Measurements from ENCODE around the gene RNF207.

RNF207 gene

DNA sequence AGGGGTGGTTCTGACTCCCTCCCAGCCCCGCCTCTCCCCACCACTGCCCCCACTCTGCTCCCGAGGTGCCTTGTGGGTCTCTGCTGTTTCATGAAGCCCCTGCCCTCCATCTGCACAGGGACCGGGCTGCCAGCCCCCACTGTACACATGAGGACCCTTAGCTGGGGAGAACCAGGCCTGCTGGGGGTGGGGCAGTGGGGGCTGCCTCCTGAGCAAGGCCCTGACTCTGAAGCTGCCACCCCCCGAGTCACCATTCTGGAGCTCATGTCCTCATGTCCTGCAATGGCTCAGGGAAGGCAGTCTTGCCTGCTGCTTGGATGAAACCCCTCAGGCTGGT is 46.4 kb downstream of the RNF207 start:
- DNase-seq: no peak

DNA sequence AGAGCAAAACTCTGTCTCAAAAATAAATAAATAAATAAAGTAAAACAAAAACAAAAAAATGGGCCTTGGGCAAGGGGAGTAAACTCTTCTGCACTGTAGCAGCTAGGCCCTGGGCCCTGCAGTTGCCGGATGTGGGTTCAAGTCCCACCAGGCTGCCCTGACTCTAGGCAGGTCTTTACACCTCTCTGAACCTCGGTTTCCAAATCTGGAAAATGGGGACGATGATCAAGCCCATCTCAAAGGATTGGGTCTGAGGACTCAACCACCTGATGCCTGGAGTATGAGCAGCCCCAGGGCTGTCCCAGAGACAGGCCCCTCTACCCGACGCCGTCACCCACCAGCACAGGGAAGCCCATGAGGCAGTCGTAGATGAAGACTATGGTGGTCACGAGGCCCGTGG is 47.5 kb downstream of the RNF207 start:
- no peak for DNase-seq

DNA sequence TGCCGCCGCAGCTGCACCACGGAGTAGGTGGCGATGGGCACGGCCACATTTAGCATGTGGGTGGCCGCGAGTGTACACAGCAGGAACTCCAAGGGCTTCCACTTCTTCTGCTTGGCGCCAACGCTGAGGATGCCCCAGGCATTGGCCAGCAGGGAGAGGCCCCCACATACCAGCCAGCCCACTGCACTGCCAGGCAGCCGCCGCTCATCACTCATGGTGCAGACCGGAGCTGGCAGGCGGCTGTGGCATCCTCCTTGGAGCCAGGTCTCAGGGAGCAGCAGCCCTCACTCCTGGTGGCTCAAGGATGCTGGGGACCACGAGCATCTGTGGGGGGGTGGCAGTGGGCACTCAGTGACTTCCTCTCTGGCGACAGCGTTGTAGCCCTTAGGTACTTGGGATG is 48.8 kb downstream of the RNF207 start:
- no peak for DNase-seq

DNA sequence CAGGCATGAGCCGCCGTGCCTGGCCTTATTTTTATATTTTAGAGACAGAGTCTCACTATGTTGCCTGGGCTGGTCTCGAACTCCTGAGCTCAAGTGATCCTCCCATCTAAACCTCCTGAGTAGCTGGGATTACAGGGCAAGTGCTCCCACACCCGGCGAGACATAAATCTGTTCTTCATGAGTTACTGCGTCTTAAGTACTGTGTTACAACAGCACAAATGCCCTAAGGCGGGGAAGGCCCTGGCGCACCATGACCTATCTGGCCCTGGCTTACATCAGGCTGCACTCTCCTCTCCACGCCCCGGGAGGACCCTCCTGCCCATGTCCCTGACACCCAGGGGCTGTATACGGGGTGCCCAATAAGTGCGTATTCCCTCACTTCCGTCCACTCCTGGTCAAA is 50.7 kb downstream of the RNF207 start:
- DNase-seq: no peak

DNA sequence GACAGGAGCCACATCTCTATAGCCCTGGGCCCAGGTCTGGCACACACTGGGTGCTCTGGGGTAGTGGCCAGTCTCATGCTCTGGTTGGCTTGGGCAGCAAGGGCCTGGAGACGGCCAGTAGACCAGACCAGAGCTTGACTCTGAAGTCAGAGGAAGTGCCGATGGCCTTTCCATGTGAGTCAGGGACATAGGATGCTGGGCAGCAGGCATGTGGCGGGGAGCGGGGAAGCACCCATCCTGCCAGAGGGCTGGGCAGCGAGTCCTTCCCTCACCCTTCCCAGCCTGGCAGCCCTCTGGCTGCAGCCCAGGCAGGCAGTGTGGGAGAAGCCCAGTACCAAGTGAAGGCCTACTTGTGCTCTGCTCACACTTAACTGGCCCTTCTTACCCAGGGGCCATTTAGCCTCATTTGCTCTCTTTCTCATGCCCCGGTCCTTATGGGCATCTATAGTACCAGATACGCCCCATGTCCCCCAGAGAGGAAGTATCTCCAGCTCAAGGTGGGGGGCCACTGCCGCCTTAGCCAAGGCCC is 51.7 kb downstream of the RNF207 start:
- no peak for DNase-seq

DNA sequence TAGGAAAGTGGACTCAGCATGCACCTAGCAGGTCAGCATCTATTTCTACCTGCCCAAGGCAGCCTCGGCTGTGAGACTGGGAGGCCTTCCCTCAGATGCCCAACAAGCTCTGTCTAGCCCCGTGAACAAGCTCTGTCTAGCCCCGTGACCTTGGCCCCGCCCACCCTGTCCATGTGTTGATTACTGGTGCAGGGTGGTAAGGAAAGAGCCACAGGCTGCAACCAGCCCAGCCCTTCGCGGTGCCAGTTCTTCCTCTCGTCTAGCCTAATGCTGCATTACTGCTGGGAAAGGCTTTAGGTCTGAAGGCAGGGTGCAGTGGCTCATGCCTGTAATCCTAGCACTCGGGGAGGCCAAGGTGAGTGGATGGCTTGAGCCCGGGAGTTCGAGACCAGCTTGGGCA is 52.8 kb downstream of the RNF207 start:
- DNase-seq: no peak

DNA sequence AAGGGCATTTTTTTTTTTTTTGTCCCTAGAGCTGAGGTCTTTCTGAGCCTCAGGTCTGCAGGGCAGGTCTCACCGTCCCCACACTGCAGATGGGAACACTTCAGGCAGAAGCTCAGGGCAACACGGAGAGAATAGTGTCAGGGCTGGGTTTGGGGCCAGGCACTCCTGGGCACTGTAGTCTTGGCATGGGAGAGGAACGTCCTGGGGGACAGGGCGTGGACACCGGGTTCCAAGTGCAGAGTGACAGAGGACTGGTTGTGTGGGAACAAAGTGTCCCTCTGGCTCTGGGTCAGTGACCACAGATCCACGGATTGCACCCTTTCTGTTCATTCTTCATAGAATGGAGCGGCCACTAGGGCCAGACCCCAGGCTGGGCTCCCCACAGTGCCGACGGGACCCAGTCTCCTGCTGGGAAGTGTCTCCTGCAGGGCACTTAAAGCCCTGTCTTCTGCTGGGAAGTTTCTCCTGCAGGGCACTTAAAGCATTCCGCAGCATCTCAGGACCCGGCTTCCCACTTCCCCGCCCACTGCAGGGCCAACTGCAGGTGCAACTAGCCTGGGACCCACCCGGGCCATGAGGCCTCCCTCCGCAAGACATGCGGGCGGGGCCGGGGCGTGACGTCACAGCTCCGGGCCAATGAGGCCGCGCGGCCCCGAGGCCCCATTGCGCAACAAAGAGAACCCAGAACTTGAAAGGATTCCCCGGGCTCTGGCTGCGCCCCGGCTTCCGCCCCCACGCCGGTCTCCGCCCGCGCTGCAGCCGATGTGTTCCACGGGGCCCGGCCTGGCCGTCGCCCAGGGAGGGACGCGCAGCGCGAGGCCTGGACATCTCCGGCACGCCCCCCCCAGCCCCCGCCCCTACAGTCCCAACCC is 53.8 kb downstream of the RNF207 start:
- DNase-seq: peak; percentile 65

DNA sequence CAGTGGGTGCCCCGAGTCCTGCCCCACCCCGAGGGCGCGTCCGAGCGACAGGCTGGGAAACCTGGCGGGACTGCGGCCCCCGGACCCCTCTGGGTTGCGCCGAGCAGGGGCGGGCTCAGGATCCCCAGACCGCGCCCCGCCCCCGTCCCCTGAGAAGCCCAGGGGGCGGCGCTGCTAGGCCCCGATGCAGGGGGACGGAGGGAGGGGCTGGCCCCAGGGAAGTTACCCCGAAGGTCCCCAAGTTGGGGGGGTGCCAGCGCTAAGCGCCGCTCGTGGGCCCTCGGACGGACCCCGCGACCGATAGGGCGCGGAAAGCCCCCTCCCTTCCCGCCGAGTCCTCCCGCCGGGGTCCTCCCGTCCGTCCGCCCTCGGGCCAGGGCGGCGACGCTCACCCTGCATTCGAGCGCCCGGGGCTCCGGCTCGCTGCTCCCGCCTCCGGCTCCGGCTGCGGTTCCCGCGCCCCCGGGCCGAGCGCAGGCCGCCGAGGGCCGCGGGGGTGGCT is 54.6 kb downstream of the RNF207 start:
- no peak for DNase-seq

DNA sequence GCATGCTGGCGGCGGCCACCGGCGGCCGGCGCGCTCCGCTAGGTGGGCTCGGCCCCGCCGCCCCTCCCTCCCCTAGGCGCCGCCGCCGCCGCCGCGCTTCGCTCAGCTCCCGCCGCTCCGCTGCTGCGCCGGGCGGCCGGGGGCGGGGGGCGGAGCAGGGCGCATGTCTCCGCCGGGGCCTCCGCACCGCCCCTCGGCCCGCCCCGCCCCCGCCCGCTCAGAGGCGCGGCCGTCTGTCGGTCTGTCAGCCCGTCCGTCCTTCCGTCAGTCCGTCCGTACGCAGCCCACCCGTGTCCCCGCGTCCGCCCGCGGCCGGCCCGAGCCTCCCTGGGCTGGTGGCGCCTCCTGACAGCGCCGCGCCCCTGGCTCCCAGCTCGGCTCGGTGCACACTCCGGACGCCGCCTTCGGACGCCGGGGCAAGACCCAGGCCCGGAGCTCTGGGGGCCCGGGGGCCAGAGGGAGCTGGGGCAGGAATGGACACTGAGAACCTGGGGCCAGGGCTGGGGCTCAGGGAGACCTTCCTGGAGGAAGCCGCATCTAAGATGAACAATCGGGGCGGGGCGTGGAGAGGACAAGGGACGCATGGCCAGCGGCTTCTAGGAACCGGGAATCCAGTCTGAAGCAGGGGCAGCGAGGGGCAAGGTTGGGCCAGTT is 55.2 kb downstream of the RNF207 start, which contains the start of gene GPR153:
TSS of gene GPR153 (minus strand) at position 138 of the 654 bp plus-strand sequence. CDS start 6,193 bp downstream, outside the sequence.
- DNase-seq: peak; percentile 29

DNA sequence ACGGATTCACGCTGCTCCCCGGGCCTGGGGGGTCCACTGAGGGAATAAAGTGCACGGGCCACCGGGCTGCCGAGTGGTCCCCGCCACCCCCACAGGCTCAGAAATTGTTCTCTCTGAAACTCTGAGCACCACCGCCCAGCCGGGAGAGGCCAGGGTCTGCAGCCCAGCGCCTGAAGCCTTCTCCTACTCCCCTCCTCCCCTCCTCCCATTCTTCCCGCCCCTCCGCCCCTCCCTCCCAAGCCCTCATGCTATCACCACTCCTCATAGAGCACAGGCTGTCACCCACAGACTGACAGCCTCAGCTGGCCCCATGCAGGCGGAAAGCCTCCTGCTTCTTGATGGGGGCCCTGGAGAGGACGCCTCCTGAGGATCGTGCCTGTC is 55.7 kb downstream of the RNF207 start:
- DNase-seq: no peak

DNA sequence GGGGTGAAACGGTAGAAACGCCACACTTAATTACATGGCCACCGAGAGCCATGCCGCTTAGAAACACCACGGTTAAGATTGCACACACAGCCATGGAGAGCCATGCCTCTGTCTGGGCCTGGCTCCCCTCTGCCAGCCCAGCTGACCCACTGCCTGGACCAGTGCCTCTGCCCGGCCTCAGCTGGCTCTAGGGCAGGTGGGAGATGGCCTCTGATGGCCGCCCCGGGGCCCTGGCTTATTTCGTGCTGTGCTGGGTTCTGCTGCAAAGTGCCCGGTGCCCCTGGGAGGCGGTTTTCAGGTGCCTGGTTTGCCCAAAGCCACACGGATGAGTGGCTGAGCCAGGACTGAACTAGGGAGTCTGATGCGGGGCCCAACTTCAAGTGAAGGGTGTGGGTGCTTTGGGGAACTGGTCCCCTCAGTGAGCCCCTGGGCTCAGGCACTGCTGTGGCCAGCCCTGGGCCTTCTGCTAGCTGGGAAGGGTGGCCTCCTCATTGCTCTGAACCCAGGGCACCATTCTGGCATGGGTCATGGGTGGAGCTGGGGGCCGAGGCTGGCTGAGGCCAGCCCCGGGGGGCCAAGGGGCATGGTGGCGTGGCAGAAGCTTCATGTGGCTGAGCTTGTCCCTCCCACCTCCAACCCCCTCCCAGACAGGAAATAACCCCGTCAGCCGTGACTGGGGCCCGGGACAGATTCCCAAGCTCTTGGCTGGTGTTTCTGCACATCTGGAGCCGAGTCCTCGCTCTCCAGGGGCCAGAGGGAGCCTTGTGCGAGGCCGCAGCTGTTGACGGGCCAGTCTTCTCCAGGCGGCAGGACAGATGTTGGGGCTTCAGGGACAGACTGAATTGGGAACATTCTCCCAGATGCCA is 56.9 kb downstream of the RNF207 start:
- no peak for DNase-seq

DNA sequence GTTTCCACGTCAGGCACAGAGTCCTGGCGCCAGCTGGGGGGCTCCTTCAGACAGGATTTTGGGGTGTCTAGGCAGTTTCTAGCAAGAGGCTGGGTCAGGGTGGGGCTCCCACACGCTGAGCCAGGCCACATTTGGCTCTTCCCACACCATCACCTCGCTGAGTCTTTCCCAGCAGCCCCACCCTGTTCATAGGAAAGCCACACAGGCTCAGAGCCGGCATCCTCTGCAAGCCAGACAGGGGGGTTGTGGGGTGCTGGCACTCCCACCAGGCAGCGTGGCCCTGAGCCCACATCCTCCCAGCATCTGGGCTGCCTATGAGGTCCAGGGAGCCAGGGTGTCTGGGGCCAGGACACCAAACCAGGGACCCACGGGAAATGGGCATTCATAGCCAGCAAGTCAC is 57.8 kb downstream of the RNF207 start:
- no peak for DNase-seq

DNA sequence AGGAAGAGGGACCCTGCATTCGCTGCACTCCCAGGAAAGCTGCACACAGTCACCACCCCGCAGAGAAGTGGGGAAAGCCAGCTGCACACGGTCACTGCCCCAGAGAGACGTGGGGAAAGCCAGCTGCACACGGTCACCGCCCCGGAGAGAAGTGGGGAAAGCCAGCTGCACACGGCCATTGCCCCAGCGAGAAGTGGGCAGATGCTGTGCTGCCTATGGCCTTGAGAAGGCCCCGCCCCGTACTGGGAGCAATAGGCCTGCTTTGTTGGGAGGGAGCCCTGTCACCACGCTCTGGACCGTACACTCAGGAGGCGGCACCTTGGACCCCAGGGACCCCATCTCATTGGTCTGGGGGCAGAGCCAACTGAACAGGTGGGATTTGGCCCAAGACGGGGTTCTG is 59.2 kb downstream of the RNF207 start:
- no peak for DNase-seq

DNA sequence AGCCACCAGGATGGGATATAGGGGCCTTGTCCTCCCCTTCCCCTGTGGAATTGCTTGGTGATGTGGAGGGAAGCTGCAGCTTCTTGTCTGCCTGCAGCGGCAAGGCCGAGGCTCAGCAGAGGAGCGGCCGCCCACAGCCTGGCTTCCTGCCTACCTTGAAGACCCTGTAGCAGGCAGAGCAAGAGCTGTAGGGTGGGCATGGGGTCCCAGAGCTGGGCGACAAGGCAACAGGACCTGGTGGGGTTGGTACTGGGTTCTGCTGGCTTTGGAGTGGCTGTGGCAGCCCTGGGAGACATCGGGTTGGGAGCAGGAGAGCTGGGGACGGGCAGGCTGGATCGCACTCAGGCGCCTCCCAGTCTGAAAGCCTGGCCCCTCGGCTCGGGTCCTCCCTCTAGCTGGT is 60.7 kb downstream of the RNF207 start:
- DNase-seq: no peak

DNA sequence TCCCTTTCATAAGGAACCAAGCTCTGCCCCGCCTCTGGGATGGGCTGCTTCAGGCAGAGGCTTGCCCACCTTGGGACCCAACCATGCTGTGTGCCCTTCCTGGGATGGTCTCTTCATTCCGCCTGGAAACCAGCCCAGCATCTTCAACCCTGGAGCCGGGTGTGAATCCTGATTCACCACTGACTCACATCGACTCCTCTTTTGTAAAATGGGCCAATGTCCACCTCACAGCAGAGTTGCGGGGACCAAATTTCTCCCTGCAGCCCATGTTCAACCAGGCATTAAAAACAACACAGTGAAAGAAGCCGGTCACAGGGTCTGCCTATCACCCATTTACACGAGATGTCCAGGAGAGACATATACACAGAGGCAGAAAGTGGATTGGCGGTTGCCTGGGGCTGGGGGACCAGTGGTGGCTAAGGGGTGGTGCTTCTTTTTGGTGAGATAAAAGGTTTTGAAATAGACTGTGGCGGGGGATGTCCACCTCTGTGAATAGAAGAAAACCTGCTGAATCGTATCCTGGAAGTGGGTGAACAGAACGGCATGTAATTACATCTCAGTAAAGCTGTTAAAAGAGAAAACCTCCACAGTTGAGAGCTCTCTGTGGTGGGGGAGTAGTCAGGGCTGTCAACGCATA is 61.9 kb downstream of the RNF207 start:
- DNase-seq: no peak

DNA sequence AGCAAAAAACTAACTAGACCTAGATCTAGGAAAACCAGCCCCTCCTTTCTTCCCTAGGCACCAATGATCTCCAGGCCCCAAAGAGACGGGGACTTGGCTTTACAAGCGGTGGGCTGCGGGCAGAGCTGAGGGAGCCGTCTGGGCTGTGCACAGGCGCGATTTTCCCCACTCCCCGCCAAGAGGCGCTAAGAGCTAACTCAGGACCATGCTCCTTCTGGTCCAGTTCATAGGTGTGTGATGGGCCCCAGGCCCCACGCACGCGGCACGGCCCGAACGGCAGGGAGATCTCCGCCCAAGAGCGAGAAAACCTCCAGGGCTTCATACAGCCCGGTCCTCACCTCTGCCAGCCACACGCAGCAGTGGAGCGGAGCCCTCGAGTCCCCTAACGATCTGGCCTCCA is 62.5 kb downstream of the RNF207 start:
- no peak for DNase-seq

DNA sequence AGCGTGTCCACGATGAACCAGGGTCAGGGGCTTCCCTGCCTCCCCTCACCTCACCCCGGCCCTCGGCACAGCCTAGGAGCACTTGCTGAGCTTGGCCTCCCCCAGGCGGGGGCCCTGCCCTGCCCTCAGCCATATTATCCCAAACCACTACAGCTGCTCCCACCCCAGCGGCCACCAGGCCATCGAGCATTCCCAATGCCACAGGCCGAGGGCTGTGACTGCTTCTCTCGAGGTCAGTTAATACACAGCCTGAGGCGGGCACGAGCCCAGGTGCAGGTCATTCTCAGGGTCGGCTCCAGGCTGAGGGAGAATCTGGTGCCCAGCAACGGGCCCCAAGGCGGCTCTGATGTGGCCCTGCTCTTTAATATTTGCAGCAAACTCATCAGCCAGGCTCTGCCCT is 63.4 kb downstream of the RNF207 start:
- no peak for DNase-seq

DNA sequence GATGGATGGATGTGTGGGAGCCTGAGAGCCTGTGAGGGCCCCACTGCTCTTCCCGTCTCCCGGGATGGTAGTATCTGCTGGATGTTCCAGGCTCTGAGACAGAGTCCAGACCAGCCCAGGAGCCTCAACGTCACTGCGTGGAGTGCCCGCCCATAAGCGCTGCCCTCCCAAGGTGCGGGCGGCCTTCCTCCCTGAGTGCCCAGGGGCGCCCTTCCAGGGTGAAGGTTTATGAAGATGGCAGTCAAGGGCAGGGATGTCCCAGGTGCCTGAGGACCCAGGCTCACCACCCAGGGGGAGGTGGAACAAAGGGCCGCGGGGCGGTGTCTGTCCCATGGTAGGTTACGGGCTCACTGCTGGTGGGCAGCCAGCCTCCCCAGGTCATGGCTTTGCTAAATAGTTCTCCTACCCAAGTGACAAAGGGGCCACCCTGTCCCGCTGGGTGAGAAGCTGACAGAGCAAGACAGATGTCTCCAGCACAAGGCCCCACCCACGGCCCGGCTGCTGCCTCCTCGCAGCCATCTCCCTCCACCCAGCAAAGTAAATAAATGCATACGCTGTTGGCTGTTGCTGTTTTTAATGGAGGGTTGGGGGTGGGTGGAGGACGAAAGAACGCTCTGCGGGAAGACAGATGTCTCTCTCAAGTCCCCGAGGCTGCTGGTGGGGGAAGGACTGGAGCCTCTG is 63.9 kb downstream of the RNF207 start:
- no peak for DNase-seq

DNA sequence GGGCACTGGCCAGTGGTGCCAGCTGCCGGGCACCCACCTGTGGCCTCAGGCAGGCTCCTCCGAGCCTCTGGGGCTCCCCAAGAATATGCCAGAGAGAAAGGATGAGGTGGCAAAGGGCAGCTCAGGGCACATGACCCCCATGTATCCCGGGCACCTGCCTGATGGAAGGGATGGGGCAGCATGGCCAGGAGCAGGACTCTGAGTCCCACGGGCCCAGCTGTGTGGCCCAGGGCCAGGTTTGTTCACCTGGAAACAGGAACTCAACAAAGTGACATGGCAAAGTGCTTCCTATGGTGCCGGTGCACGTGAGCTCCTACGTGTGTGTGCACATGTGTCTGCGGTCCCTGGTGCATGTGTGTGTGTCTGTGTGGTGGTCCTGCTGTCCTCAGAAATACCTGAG is 64.5 kb downstream of the RNF207 start:
- DNase-seq: no peak
